ENCODE data around the gene DAPK2. TPM values are rescaled to one million over a fixed set of nuclear protein-coding genes. Genes with fewer than 3 reads are reported as not detected.
A peak's percentile ranks its signal among the peaks of the same experiment; 100 is the strongest.

Gene DAPK2
- polyA plus RNA-seq, 2 of the 4 experiments (the other 2 are of a cell fraction), result 3.1 to 4.8 TPM

GRCh38 chr15:63899193-63899592, 147.1 kb downstream of the DAPK2 start (continued):
- TF ChIP-seq MAZ (IDR thresholded peaks at IDR 0.05; ENCODE audit: borderline replicate concordance, low read depth, low read length) (no peak), EP300 (IDR thresholded peaks at IDR 0.05) (no peak), RFX5 (IDR thresholded peaks at IDR 0.05) (no peak), KDM1A (IDR thresholded peaks at IDR 0.05; ENCODE audit: low read depth) (no peak)

- POLR2A ChIA-PET, result no interaction called here
- CTCF ChIA-PET, result interaction anchor here (1.3 to 7.2 kb wide), 4 partner anchors 8 to 144 kb away, joined by 3 to 45 read pairs (median 11); no protein-coding TSS in a partner anchor
- Histone ChIP-seq H3K4me1 (peaks cover 14% of the 10 kb centered on the region), H3K4me3 (no peak overlapping the region), H3K9me3 (no peaks in the 10 kb centered on the region), H3K4me2 (peak overlapping the region; percentile 57), H3K27ac (peak overlapping the region; percentile 51 to 74)
- DNase-seq (ENCODE audit: low read depth in 1 of 2, low spot score in 1 of 2), result peak; percentile 50 to 66
- 50% methylated on average over 13 of the region's 15 CpGs for WGBS (ENCODE audit: missing lambda C conversion rate)
- FAIRE-seq, result no peak
- TF ChIP-seq ESRRA (IDR thresholded peaks at IDR 0.05; ENCODE audit: borderline replicate concordance, low read length) (0 out of 2 replicates have a peak, but pooled peaks have one; percentile 6), NFE2L2 (conservative IDR thresholded peaks at IDR 0.05; ENCODE audit: low read length) (no peak; the same call in 1 of the 2 replicates), MAFK (IDR thresholded peaks at IDR 0.05; ENCODE audit: partially characterized antibody) (peak; percentile 74), RARB (CRISPR knock-in tag; IDR thresholded peaks at IDR 0.05) (0 out of 2 replicates have a peak, but pooled peaks have one; percentile 44)
- ATAC-seq, result peak; percentile 19 to 69; a peak in 3 of 6 replicates
These were observed 149.8 kb downstream of the DAPK2 start for GRCh38 chr15:63896336-63897115.

- H3K4me2 ChIP-seq, result no peak overlapping the region
- 88% methylated on average over 8 of the region's 8 CpGs for WGBS (ENCODE audit: missing lambda C conversion rate)
- TF ChIP-seq HES2 (IDR thresholded peaks at IDR 0.05) (no peak), FOSB (CRISPR knock-in tag; IDR thresholded peaks at IDR 0.05) (no peak), FOSL2 (IDR thresholded peaks at IDR 0.05) (no peak), FOSL2 (CRISPR knock-in tag; IDR thresholded peaks at IDR 0.05) (no peak), KDM5A (IDR thresholded peaks at IDR 0.05) (no peak), NFE2L2 (conservative IDR thresholded peaks at IDR 0.05; ENCODE audit: low read length) (no peak), USF2 (IDR thresholded peaks at IDR 0.05) (no peak), JUN (IDR thresholded peaks at IDR 0.05) (no peak), ELK1 (IDR thresholded peaks at IDR 0.05; ENCODE audit: low read depth, low read length) (no peak), HOXB5 (CRISPR knock-in tag; IDR thresholded peaks at IDR 0.05) (no peak), POLR2A (IDR thresholded peaks at IDR 0.05; ENCODE audit: low read length) (no peak), NPAS2 (CRISPR knock-in tag; IDR thresholded peaks at IDR 0.05; ENCODE audit: borderline replicate concordance) (no peak), SMC3 (IDR thresholded peaks at IDR 0.05) (no peak), SREBF2 (IDR thresholded peaks at IDR 0.05) (no peak)
- ChIA-PET CTCF (interaction anchor here (0.9 to 7.2 kb wide), 8 partner anchors 9 to 286 kb away, joined by 3 to 45 read pairs (median 5); no protein-coding TSS in a partner anchor), POLR2A (no interaction called here)
- H3K9me3 ChIP-seq, result no peaks in the 10 kb centered on the region
- ATAC-seq (no peak), FAIRE-seq (no peak), DNase-seq (ENCODE audit: low read depth in 1 of 2, low spot score in 1 of 2) (no peak)
- H3K27ac ChIP-seq, result peak overlapping the region in 1 of 2 experiments; percentile 74; a peak in 3 of 6 replicates
- H3K4me3 ChIP-seq, result no peak overlapping the region
- H3K4me1 ChIP-seq, result peaks cover 14% of the 10 kb centered on the region
These were observed 150.5 kb downstream of the DAPK2 start for GRCh38 chr15:63895787-63896218.

Measured in A549 (cell line).